HepG2 (cell line): ENCODE results near the gene HMG20B.

Experiments used
- HNRNPH1 ChIP-seq: fragments of 200-400 bp; formaldehyde crosslinking; optimal IDR thresholded peaks from 2 replicates; pipeline ENCODE3; 2017; ENCODE audit warnings: mild to moderate bottlenecking, low read depth, low read length
- POLR2AphosphoS5 ChIP-seq: IDR thresholded peaks from 2 replicates; pipeline ENCODE4 v1.6.1; 2012; ENCODE audit warnings: low read depth, low read length
- TF ChIP-seq, protein P1 (sequence below): sonication (generic); formaldehyde crosslinking; IDR thresholded peaks from 2 replicates; pipeline ENCODE4 v1.5.0; 2020; ENCODE audit warnings: missing genetic modification reagents

GRCh38 chr19:3538258-3538929 lies 34.4 kb upstream of the HMG20B start:
- TF ChIP-seq POLR2AphosphoS5: no peak
- TF ChIP-seq, protein P1, sequence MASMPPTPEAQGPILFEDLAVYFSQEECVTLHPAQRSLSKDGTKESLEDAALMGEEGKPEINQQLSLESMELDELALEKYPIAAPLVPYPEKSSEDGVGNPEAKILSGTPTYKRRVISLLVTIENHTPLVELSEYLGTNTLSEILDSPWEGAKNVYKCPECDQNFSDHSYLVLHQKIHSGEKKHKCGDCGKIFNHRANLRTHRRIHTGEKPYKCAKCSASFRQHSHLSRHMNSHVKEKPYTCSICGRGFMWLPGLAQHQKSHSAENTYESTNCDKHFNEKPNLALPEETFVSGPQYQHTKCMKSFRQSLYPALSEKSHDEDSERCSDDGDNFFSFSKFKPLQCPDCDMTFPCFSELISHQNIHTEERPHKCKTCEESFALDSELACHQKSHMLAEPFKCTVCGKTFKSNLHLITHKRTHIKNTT (CRISPR knock-in tag): no peak
- TF ChIP-seq HNRNPH1: no peak
